ENCODE measurements around the gene ATRIP.

Gene ATRIP

GRCh38 chr3:48405971-48406370, 40.6 kb upstream of the ATRIP start:
- H3K4me3 ChIP-seq (ENCODE audit: low read depth, low read length), result no peak overlapping the region
- TF ChIP-seq, protein P1, sequence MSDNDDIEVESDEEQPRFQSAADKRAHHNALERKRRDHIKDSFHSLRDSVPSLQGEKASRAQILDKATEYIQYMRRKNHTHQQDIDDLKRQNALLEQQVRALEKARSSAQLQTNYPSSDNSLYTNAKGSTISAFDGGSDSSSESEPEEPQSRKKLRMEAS (IDR thresholded peaks at IDR 0.05; ENCODE audit: low read depth, low read length), result no peak
- TF ChIP-seq POLR2A (IDR thresholded peaks at IDR 0.05; ENCODE audit: extremely low read depth, insufficient read length) (no peak), MYC (IDR thresholded peaks at IDR 0.05; ENCODE audit: low read depth, low read length) (no peak)
- TF ChIP-seq, protein P2, sequence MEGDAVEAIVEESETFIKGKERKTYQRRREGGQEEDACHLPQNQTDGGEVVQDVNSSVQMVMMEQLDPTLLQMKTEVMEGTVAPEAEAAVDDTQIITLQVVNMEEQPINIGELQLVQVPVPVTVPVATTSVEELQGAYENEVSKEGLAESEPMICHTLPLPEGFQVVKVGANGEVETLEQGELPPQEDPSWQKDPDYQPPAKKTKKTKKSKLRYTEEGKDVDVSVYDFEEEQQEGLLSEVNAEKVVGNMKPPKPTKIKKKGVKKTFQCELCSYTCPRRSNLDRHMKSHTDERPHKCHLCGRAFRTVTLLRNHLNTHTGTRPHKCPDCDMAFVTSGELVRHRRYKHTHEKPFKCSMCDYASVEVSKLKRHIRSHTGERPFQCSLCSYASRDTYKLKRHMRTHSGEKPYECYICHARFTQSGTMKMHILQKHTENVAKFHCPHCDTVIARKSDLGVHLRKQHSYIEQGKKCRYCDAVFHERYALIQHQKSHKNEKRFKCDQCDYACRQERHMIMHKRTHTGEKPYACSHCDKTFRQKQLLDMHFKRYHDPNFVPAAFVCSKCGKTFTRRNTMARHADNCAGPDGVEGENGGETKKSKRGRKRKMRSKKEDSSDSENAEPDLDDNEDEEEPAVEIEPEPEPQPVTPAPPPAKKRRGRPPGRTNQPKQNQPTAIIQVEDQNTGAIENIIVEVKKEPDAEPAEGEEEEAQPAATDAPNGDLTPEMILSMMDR (IDR thresholded peaks at IDR 0.05; ENCODE audit: low read depth, low read length), result no peak
- DNase-seq (ENCODE audit: low read depth), result no peak

- TF ChIP-seq, protein P1 (IDR thresholded peaks at IDR 0.05; ENCODE audit: low read depth, low read length), result no peak
- no peak for TF ChIP-seq MYC (IDR thresholded peaks at IDR 0.05; ENCODE audit: low read depth, low read length)
- TF ChIP-seq, protein P2 (IDR thresholded peaks at IDR 0.05; ENCODE audit: low read depth, low read length), result no peak
- no peak for TF ChIP-seq POLR2A (IDR thresholded peaks at IDR 0.05; ENCODE audit: extremely low read depth, insufficient read length)
- no peak overlapping the region for H3K4me3 ChIP-seq (ENCODE audit: low read depth, low read length)
- DNase-seq (ENCODE audit: low read depth), result peak; percentile 41
Observed at GRCh38 chr3:48406443-48407431, 39.8 kb upstream of the ATRIP start.

- DNase-seq (ENCODE audit: low read depth), result no peak
- no peak for TF ChIP-seq MYC (IDR thresholded peaks at IDR 0.05; ENCODE audit: low read depth, low read length)
- TF ChIP-seq POLR2A (IDR thresholded peaks at IDR 0.05; ENCODE audit: extremely low read depth, insufficient read length), result no peak
- TF ChIP-seq, protein P1 (IDR thresholded peaks at IDR 0.05; ENCODE audit: low read depth, low read length), result no peak
- TF ChIP-seq, protein P2 (IDR thresholded peaks at IDR 0.05; ENCODE audit: low read depth, low read length), result no peak
- no peak overlapping the region for H3K4me3 ChIP-seq (ENCODE audit: low read depth, low read length)
Observed at GRCh38 chr3:48407542-48408099, 38.9 kb upstream of the ATRIP start.

- H3K4me3 ChIP-seq (ENCODE audit: low read depth, low read length), result no peak overlapping the region
- DNase-seq (ENCODE audit: low read depth), result peak; percentile 50
- TF ChIP-seq, protein P1 (IDR thresholded peaks at IDR 0.05; ENCODE audit: low read depth, low read length), result no peak
- TF ChIP-seq, protein P2 (IDR thresholded peaks at IDR 0.05; ENCODE audit: low read depth, low read length), result peak; percentile 13
- TF ChIP-seq MYC (IDR thresholded peaks at IDR 0.05; ENCODE audit: low read depth, low read length), result no peak
Observed at GRCh38 chr3:48408823-48409281, 37.7 kb upstream of the ATRIP start.

- TF ChIP-seq, protein P1 (IDR thresholded peaks at IDR 0.05; ENCODE audit: low read depth, low read length), result no peak
- TF ChIP-seq POLR2A (IDR thresholded peaks at IDR 0.05; ENCODE audit: extremely low read depth, insufficient read length), result no peak
- no peak overlapping the region for H3K4me3 ChIP-seq (ENCODE audit: low read depth, low read length)
- DNase-seq (ENCODE audit: low read depth), result no peak
Observed at GRCh38 chr3:48409291-48410201, 37.0 kb upstream of the ATRIP start.

Data from NB4 (cell line).